ENCODE measurements around the gene MRPL44.

The MRPL44 gene

DNA sequence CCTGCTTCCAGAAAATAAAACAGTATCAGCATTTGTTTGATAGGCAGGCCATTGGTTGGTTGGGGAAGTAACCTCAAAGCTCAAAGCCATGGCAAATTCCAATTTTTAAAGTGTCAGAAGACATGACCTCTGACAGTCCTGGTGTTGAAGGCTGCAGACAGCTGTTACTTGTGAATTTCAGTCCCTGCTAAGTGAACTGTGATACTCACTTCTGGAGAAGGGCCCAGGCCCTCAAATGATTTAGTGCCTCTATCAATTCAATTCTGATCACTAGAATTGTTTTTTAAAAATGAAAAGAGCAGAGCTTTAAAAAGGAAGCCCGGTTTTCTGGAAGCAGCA is 23.1 kb downstream of the MRPL44 start:
- no peaks in the 10 kb centered on the region for H3K36me3 ChIP-seq (replicated peaks; ENCODE audit: insufficient read depth, low read length)

GRCh38 chr2:223980803-223981202 is 23.5 kb downstream of the MRPL44 start:
- Histone ChIP-seq H3K4me2 (ENCODE audit: low read depth, low read length) (no peak overlapping the region), H3K9me3 (replicated peaks; ENCODE audit: insufficient read depth, low read length) (no peaks in the 10 kb centered on the region), H3K4me1 (ENCODE audit: low read length) (no peaks in the 10 kb centered on the region), H3K79me2 (ENCODE audit: low read length) (no peaks in the 10 kb centered on the region), H3F3A (ENCODE audit: insufficient read depth, low read length) (no peaks in the 10 kb centered on the region), H4K20me1 (ENCODE audit: insufficient read depth, low read length) (no peaks in the 10 kb centered on the region), H3K9ac (ENCODE audit: low read length) (no peak overlapping the region), H3K4me3 (ENCODE audit: low read length) (no peak overlapping the region), H3K27me3 (replicated peaks; ENCODE audit: insufficient read depth, low read length) (no peaks in the 10 kb centered on the region), H2AFZ (ENCODE audit: low read length) (no peak overlapping the region), H3K27ac (ENCODE audit: low read length) (no peak overlapping the region), H3K36me3 (replicated peaks; ENCODE audit: insufficient read depth, low read length) (no peaks in the 10 kb centered on the region), H3K9me2 (replicated peaks; ENCODE audit: insufficient read depth, low read length) (no peaks in the 10 kb centered on the region)
- TF ChIP-seq EZH2phosphoT487 (IDR thresholded peaks at IDR 0.05; ENCODE audit: low read length) (no peak), CTCF (IDR thresholded peaks at IDR 0.05; ENCODE audit: low read length) (no peak), EZH2 (optimal IDR thresholded peaks at IDR 0.05; ENCODE audit: low read depth, low read length) (no peak)
- no peak for DNase-seq

More for the DNA sequence above, 23.1 kb downstream of the MRPL44 start:
- no peaks in the 10 kb centered on the region for H4K20me1 ChIP-seq (ENCODE audit: insufficient read depth, low read length)
- no peaks in the 10 kb centered on the region for H3K4me1 ChIP-seq (ENCODE audit: low read length)
- H3K4me2 ChIP-seq (ENCODE audit: low read depth, low read length), result no peak overlapping the region
- no peak for TF ChIP-seq EZH2 (optimal IDR thresholded peaks at IDR 0.05; ENCODE audit: low read depth, low read length)
- TF ChIP-seq CTCF (IDR thresholded peaks at IDR 0.05; ENCODE audit: low read length), result no peak
- no peak for TF ChIP-seq EZH2phosphoT487 (IDR thresholded peaks at IDR 0.05; ENCODE audit: low read length)
- H3K27ac ChIP-seq (ENCODE audit: low read length), result no peak overlapping the region
- no peaks in the 10 kb centered on the region for H3F3A ChIP-seq (ENCODE audit: insufficient read depth, low read length)
- H3K9ac ChIP-seq (ENCODE audit: low read length), result no peak overlapping the region
- no peaks in the 10 kb centered on the region for H3K27me3 ChIP-seq (replicated peaks; ENCODE audit: insufficient read depth, low read length)
- no peak overlapping the region for H3K4me3 ChIP-seq (ENCODE audit: low read length)
- no peaks in the 10 kb centered on the region for H3K9me2 ChIP-seq (replicated peaks; ENCODE audit: insufficient read depth, low read length)
- H3K79me2 ChIP-seq (ENCODE audit: low read length), result no peaks in the 10 kb centered on the region
- H2AFZ ChIP-seq (ENCODE audit: low read length), result no peak overlapping the region
- no peaks in the 10 kb centered on the region for H3K9me3 ChIP-seq (replicated peaks; ENCODE audit: insufficient read depth, low read length)
- DNase-seq, result no peak

- Histone ChIP-seq H3K4me1 (ENCODE audit: low read length) (no peaks in the 10 kb centered on the region), H3K4me3 (ENCODE audit: low read length) (no peak overlapping the region), H3K4me2 (ENCODE audit: low read depth, low read length) (no peak overlapping the region), H2AFZ (ENCODE audit: low read length) (no peak overlapping the region), H3K36me3 (replicated peaks; ENCODE audit: insufficient read depth, low read length) (no peaks in the 10 kb centered on the region), H3K27ac (ENCODE audit: low read length) (no peak overlapping the region), H3K9me3 (replicated peaks; ENCODE audit: insufficient read depth, low read length) (no peaks in the 10 kb centered on the region), H3K79me2 (ENCODE audit: low read length) (no peaks in the 10 kb centered on the region), H3K9ac (ENCODE audit: low read length) (no peak overlapping the region), H3K27me3 (replicated peaks; ENCODE audit: insufficient read depth, low read length) (no peaks in the 10 kb centered on the region), H3F3A (ENCODE audit: insufficient read depth, low read length) (no peaks in the 10 kb centered on the region), H4K20me1 (ENCODE audit: insufficient read depth, low read length) (no peaks in the 10 kb centered on the region), H3K9me2 (replicated peaks; ENCODE audit: insufficient read depth, low read length) (no peaks in the 10 kb centered on the region)
- no peak for DNase-seq
- TF ChIP-seq CTCF (IDR thresholded peaks at IDR 0.05; ENCODE audit: low read length) (no peak), EZH2phosphoT487 (IDR thresholded peaks at IDR 0.05; ENCODE audit: low read length) (no peak), EZH2 (optimal IDR thresholded peaks at IDR 0.05; ENCODE audit: low read depth, low read length) (no peak)
Observed at GRCh38 chr2:223981241-223981640, 24.0 kb downstream of the MRPL44 start.

All from MM.1S (cell line).